ENCODE data around the gene IKBKE. TPM values are rescaled to one million over a fixed set of nuclear protein-coding genes. Genes with fewer than 3 reads are reported as not detected.
A peak's percentile ranks its signal among the peaks of the same experiment; 100 is the strongest.

IKBKE gene
- total RNA-seq, 1 donor from 2014 or later, result 15.6 TPM

- no peak overlapping the region for H3K4me3 ChIP-seq (ENCODE audit: low read depth, low read length)
- TF ChIP-seq CTCF (conservative IDR thresholded peaks at IDR 0.05; ENCODE audit: low read depth, low read length), result no peak
- no peak for DNase-seq (ENCODE audit: low read depth)
Measured at GRCh38 chr1:206487970-206488369, 17.7 kb downstream of the IKBKE start.

- no peak overlapping the region for H3K4me3 ChIP-seq (ENCODE audit: low read depth, low read length)
- TF ChIP-seq CTCF (conservative IDR thresholded peaks at IDR 0.05; ENCODE audit: low read depth, low read length), result no peak
- DNase-seq (ENCODE audit: low read depth), result no peak
Measured at GRCh38 chr1:206488466-206488865, 18.2 kb downstream of the IKBKE start.

DNA sequence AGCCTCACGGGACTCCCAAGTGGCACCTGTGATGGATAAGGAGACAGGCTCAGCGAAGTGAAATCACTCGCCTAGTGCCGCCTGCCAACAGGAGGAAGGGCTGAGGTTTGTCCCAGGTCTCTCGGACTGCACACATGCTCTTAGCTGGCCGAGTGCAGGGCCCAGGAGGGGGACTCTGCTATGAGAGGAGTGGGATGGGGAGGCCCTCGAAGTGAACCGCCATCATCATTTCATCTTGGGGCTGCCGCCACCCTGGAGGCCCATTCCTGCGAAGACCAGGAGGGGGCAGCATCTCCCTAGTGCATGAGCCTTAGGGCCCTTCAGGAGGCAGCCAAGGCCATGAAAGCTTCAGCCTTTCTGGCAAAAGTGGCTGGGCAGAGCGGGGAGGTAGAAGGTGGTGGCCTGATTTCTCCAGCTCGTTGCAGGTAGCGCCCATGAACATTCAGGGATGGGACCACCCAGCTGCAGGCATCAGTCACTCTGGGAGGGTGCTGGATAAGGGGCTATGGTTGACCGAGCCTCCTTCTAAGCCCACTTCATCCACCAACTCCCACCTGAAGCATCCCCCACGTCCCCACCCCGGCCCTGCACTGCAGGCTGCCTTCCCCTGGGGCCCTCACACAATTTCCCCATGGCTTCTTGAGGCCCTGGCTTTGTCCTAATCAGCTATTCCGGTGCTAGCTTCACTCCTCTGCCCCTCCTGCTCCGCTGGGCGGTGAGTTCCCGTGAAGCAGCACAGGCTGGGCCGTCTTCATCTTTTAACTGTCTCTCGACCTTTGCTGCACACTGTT lies 19.9 kb downstream of the IKBKE start:
- TF ChIP-seq CTCF (conservative IDR thresholded peaks at IDR 0.05; ENCODE audit: low read depth, low read length), result peak; percentile 96
- no peak for DNase-seq (ENCODE audit: low read depth)
- H3K4me3 ChIP-seq (ENCODE audit: low read depth, low read length), result no peak overlapping the region

GRCh38 chr1:206490771-206491405 lies 20.6 kb downstream of the IKBKE start:
- DNase-seq (ENCODE audit: low read depth), result no peak
- TF ChIP-seq CTCF (conservative IDR thresholded peaks at IDR 0.05; ENCODE audit: low read depth, low read length), result no peak
- no peak overlapping the region for H3K4me3 ChIP-seq (ENCODE audit: low read depth, low read length)

- TF ChIP-seq CTCF (conservative IDR thresholded peaks at IDR 0.05; ENCODE audit: low read depth, low read length), result no peak
- H3K4me3 ChIP-seq (ENCODE audit: low read depth, low read length), result no peak overlapping the region
- no peak for DNase-seq (ENCODE audit: low read depth)
Measured at GRCh38 chr1:206491616-206492015, 21.3 kb downstream of the IKBKE start.

DNA sequence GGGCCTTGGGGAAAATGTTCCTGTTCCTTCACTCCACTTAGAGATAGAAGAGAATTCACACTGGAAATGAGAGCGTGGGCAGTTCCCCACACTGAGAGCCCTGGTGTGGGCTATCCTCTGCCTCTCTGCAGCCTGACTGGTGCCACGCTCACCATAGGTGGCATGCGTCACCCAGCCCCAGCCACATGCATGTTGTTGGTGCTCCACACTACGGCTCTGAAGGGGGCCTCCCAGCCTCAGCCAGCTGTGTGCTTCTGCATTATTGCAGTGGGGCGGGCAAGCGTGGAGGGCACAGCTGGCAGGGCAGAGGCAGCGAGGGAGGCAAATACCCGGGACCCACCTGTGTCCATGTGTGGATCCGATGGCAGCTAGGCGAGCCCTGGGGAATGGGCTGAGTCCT lies 22.3 kb downstream of the IKBKE start:
- TF ChIP-seq CTCF (conservative IDR thresholded peaks at IDR 0.05; ENCODE audit: low read depth, low read length), result no peak
- no peak for DNase-seq (ENCODE audit: low read depth)
- no peak overlapping the region for H3K4me3 ChIP-seq (ENCODE audit: low read depth, low read length)

All from epithelial cell of proximal tubule (primary cell).